WTC11 (cell line): Measurements from ENCODE around the gene FOXN3. TPM values are rescaled to one million over a fixed set of nuclear protein-coding genes. Genes with fewer than 3 reads are reported as not detected.

Experiments used
- ATAC-seq: fragments of 200-7000 bp; cut with Tn5 transposase; 2 replicates; pipeline ENCODE4 v1.10.0; 2021; ENCODE audit warnings: mild to moderate bottlenecking, moderate library complexity
- CTCF ChIA-PET: fragments of 300-600 bp; sonication (Branson Sonifier 250); formaldehyde crosslinking; loops from one replicate; lab custom pipeline; 2021; ENCODE audit warnings: antibody characterized with exemption; lab: Charles Lee
- POLR2A ChIA-PET: fragments of 350-600 bp; sonication (Branson Sonifier 250); formaldehyde crosslinking; loops from one replicate; lab custom pipeline; 2021; ENCODE audit warnings: antibody characterized with exemption; lab: Charles Lee
- DNase-seq: peaks from one replicate; pipeline ENCODE4 v3.0.0; 2021; ENCODE audit warnings: low spot score
- H3K27ac Mint-ChIP-seq: 2 replicates; pipeline ENCODE4 v1.8.0; 2021; ENCODE audit warnings: mixed read lengths
- H3K27me3 Mint-ChIP-seq: 2 replicates; pipeline ENCODE4 v1.8.0; 2021; ENCODE audit warnings: low read depth, mild to moderate bottlenecking, moderate library complexity, mixed read lengths
- H3K36me3 Mint-ChIP-seq: 2 replicates; pipeline ENCODE4 v1.8.0; 2021; ENCODE audit warnings: mixed read lengths
- H3K4me1 Mint-ChIP-seq: 2 replicates; pipeline ENCODE4 v1.8.0; 2022; ENCODE audit warnings: mixed read lengths
- H3K4me3 Mint-ChIP-seq: 2 replicates; pipeline ENCODE4 v1.8.0; 2021; ENCODE audit warnings: mild to moderate bottlenecking, moderate library complexity, mixed read lengths
- H3K9me3 Mint-ChIP-seq: 2 replicates; pipeline ENCODE4 v1.8.0; 2021; ENCODE audit warnings: mixed read lengths
- ATF2 ChIP-seq: sonication (generic); formaldehyde crosslinking; IDR thresholded peaks from 2 replicates; pipeline ENCODE4 v1.8.1; 2022; ENCODE audit warnings: low read depth, missing genetic modification reagents, borderline replicate concordance
- ATF6 ChIP-seq: sonication (generic); formaldehyde crosslinking; IDR thresholded peaks from 2 replicates; pipeline ENCODE4 v1.8.1; 2023; ENCODE audit warnings: mild to moderate bottlenecking, missing genetic modification reagents
- CREM ChIP-seq: sonication (generic); formaldehyde crosslinking; IDR thresholded peaks from 2 replicates; pipeline ENCODE4 v1.8.1; 2022; ENCODE audit warnings: mild to moderate bottlenecking, missing genetic modification reagents, moderate library complexity
- E2F5 ChIP-seq: sonication (generic); formaldehyde crosslinking; IDR thresholded peaks from 2 replicates; pipeline ENCODE4 v1.8.1; 2022; ENCODE audit warnings: mild to moderate bottlenecking, moderate library complexity, missing genetic modification reagents
- ELF4 ChIP-seq: sonication (generic); formaldehyde crosslinking; IDR thresholded peaks from 2 replicates; pipeline ENCODE4 v1.8.1; 2022; ENCODE audit warnings: low read depth, mild to moderate bottlenecking, moderate library complexity, missing genetic modification reagents
- ESRRA ChIP-seq: sonication (generic); formaldehyde crosslinking; IDR thresholded peaks from 2 replicates; pipeline ENCODE4 v1.8.1; 2022; ENCODE audit warnings: mild to moderate bottlenecking, missing genetic modification reagents, borderline replicate concordance
- FOXK1 ChIP-seq: sonication (generic); formaldehyde crosslinking; IDR thresholded peaks from 2 replicates; pipeline ENCODE4 v1.8.0; 2022; ENCODE audit warnings: mild to moderate bottlenecking, moderate library complexity, missing genetic modification reagents
- JAZF1 ChIP-seq: fragments of 250-450 bp; sonication (Bioruptor Pico); IDR thresholded peaks from 2 replicates; pipeline ENCODE4 v1.9.0; 2021; ENCODE audit warnings: moderate library complexity, mild to moderate bottlenecking, inconsistent platforms
- JUN ChIP-seq: sonication (generic); formaldehyde crosslinking; IDR thresholded peaks from 2 replicates; pipeline ENCODE4 v1.8.0; 2023; ENCODE audit warnings: mild to moderate bottlenecking, missing genetic modification reagents
- MLX ChIP-seq: sonication (generic); formaldehyde crosslinking; IDR thresholded peaks from 2 replicates; pipeline ENCODE4 v1.8.1; 2023; ENCODE audit warnings: mild to moderate bottlenecking, missing genetic modification reagents, moderate library complexity
- NFYB ChIP-seq: sonication (generic); formaldehyde crosslinking; conservative IDR thresholded peaks from 2 replicates; pipeline ENCODE4 v1.8.0; 2022; ENCODE audit warnings: low read depth, missing genetic modification reagents
- NR2C2 ChIP-seq: sonication (generic); formaldehyde crosslinking; IDR thresholded peaks from 2 replicates; pipeline ENCODE4 v1.8.0; 2022; ENCODE audit warnings: mild to moderate bottlenecking, missing genetic modification reagents
- OVOL2 ChIP-seq: fragments of 250-450 bp; sonication (Bioruptor Pico); IDR thresholded peaks from 2 replicates; pipeline ENCODE4 v1.9.0; 2021; ENCODE audit warnings: mild to moderate bottlenecking, borderline replicate concordance
- RORB ChIP-seq: fragments of 250-450 bp; sonication (Bioruptor Pico); IDR thresholded peaks from 2 replicates; pipeline ENCODE4 v1.9.0; 2021; ENCODE audit warnings: mild to moderate bottlenecking
- SP1 ChIP-seq: sonication (generic); formaldehyde crosslinking; conservative IDR thresholded peaks from 2 replicates; pipeline ENCODE4 v1.8.1; 2022; ENCODE audit warnings: missing genetic modification reagents
- TEAD4 ChIP-seq: sonication (generic); formaldehyde crosslinking; IDR thresholded peaks from 2 replicates; pipeline ENCODE4 v1.8.0; 2022; ENCODE audit warnings: mild to moderate bottlenecking, missing genetic modification reagents
- ZBTB21 ChIP-seq: sonication (generic); formaldehyde crosslinking; IDR thresholded peaks from 2 replicates; pipeline ENCODE4 v1.8.1; 2023; ENCODE audit warnings: mild to moderate bottlenecking, missing genetic modification reagents, borderline replicate concordance
- ZMAT4 ChIP-seq: fragments of 250-450 bp; sonication (Bioruptor Pico); IDR thresholded peaks from 2 replicates; pipeline ENCODE4 v1.9.0; 2021; ENCODE audit warnings: mild to moderate bottlenecking
- ZNF121 ChIP-seq: sonication (generic); formaldehyde crosslinking; IDR thresholded peaks from 2 replicates; pipeline ENCODE4 v1.8.0; 2023; ENCODE audit warnings: missing genetic modification reagents
- ZNF281 ChIP-seq: sonication (generic); formaldehyde crosslinking; IDR thresholded peaks from 2 replicates; pipeline ENCODE4 v1.8.0; 2023; ENCODE audit warnings: mild to moderate bottlenecking, missing genetic modification reagents
- ZNF512 ChIP-seq: sonication (generic); formaldehyde crosslinking; IDR thresholded peaks from 2 replicates; pipeline ENCODE4 v1.8.1; 2022; ENCODE audit warnings: missing genetic modification reagents, borderline replicate concordance
- total RNA-seq: library from RNA; stranded (reverse); gene quantifications from 3 replicates; pipeline ENCODE4 v1.2.3, GENCODE V29; 2021

FOXN3 gene
- total RNA-seq, 1 experiment from 2014 or later = 170 TPM

- Mint-ChIP-seq H3K4me3 (peak overlapping the region; percentile 86), H3K4me1 (peaks cover 69% of the 10 kb centered on the region), H3K9me3 (peaks cover 11% of the 10 kb centered on the region)
- no peak for TF ChIP-seq CREM (CRISPR knock-in tag)
- TF ChIP-seq ESRRA = no peak
- no peak for TF ChIP-seq ATF2 (CRISPR knock-in tag)
- TF ChIP-seq MLX (CRISPR knock-in tag) = no peak
- no peak for TF ChIP-seq JUN (CRISPR knock-in tag)
- no peak for TF ChIP-seq ZBTB21 (CRISPR knock-in tag)
- no peak for TF ChIP-seq ZNF121 (CRISPR knock-in tag)
- no peak for TF ChIP-seq TEAD4 (CRISPR knock-in tag)
- TF ChIP-seq RORB (CRISPR knock-in tag) = no peak
- TF ChIP-seq ZNF281 (CRISPR knock-in tag) = no peak
- no peak for TF ChIP-seq FOXK1 (CRISPR knock-in tag)
- no peak for TF ChIP-seq SP1 (CRISPR knock-in tag)
- no peak for TF ChIP-seq ELF4 (CRISPR knock-in tag)
- TF ChIP-seq ZNF512 = no peak
- no peak for TF ChIP-seq JAZF1 (CRISPR knock-in tag)
- no peak for TF ChIP-seq NFYB (CRISPR knock-in tag)
- no peak for TF ChIP-seq ATF6
- no peak for TF ChIP-seq OVOL2
- no peak for TF ChIP-seq NR2C2
- TF ChIP-seq, all 79 proteins: peak for 0
- DNase-seq (no peak), ATAC-seq (no peak)
- Mint-ChIP-seq H3K27ac (peak overlapping the region; percentile 85), H3K36me3 (peaks cover 48% of the 10 kb centered on the region), H3K27me3 (no peaks in the 10 kb centered on the region)
- ChIA-PET CTCF (interaction anchor here (0.7 kb wide), 1 partner anchor 334 kb away, joined by 3 read pairs; no protein-coding TSS in a partner anchor), POLR2A (interaction anchor here (0.7 to 1.3 kb wide), 2 partner anchors 16 to 201 kb away, joined by 4 to 5 read pairs; no protein-coding TSS in a partner anchor)
Observed at GRCh38 chr14:89415159-89415558, 1.9 kb downstream of the FOXN3 start.

GRCh38 chr14:89411976-89412375, 5.1 kb downstream of the FOXN3 start:
- H3K27ac Mint-ChIP-seq = peak overlapping the region; percentile 62; the same call in 1 of the 2 replicates
- H3K9me3 Mint-ChIP-seq = peaks cover 11% of the 10 kb centered on the region
- peaks cover 59% of the 10 kb centered on the region for H3K36me3 Mint-ChIP-seq
- TF ChIP-seq ZMAT4 = no peak
- TF ChIP-seq E2F5 (CRISPR knock-in tag) = no peak
- no peak for TF ChIP-seq ATF2 (CRISPR knock-in tag)
- no peak overlapping the region for H3K4me3 Mint-ChIP-seq
- DNase-seq (no peak), ATAC-seq (no peak)
- POLR2A ChIA-PET = no interaction called here
- H3K27me3 Mint-ChIP-seq = no peaks in the 10 kb centered on the region
- CTCF ChIA-PET = no interaction called here
- H3K4me1 Mint-ChIP-seq = peaks cover 75% of the 10 kb centered on the region
